Ishikawa (cell line): ENCODE results near the gene SRPK1.

Experiments
- CEBPB ChIP-seq: IDR thresholded peaks from 2 replicates; pipeline ENCODE4 v1.6.1; 2012
- CREB1 ChIP-seq: IDR thresholded peaks from 2 replicates; pipeline ENCODE4 v1.6.1; 2012; ENCODE audit warnings: low read depth
- EGR1 ChIP-seq: IDR thresholded peaks from 2 replicates; pipeline ENCODE4 v1.6.1; 2012
- EP300 ChIP-seq: IDR thresholded peaks from 2 replicates; pipeline ENCODE4 v1.6.1; 2012; ENCODE audit warnings: borderline replicate concordance
- FOXM1 ChIP-seq: IDR thresholded peaks from 2 replicates; pipeline ENCODE4 v1.6.1; 2012; ENCODE audit warnings: low read depth, borderline replicate concordance
- MAX ChIP-seq: IDR thresholded peaks from 2 replicates; pipeline ENCODE4 v1.6.1; 2012
- NFIC ChIP-seq: IDR thresholded peaks from 2 replicates; pipeline ENCODE4 v1.6.1; 2012
- RAD21 ChIP-seq: IDR thresholded peaks from 2 replicates; pipeline ENCODE4 v1.6.1; 2012; ENCODE audit warnings: low read depth
- REST ChIP-seq: IDR thresholded peaks from 2 replicates; pipeline ENCODE4 v1.6.1; 2012; ENCODE audit warnings: low read depth, mild to moderate bottlenecking
- TAF1 ChIP-seq: IDR thresholded peaks from 2 replicates; pipeline ENCODE4 v1.6.1; 2012; ENCODE audit warnings: low read depth, mild to moderate bottlenecking
- TCF12 ChIP-seq: IDR thresholded peaks from 2 replicates; pipeline ENCODE4 v1.6.1; 2012; ENCODE audit warnings: low read depth
- TEAD4 ChIP-seq: IDR thresholded peaks from 2 replicates; pipeline ENCODE4 v1.6.1; 2012
- USF1 ChIP-seq: IDR thresholded peaks from 2 replicates; pipeline ENCODE4 v1.6.1; 2012
- YY1 ChIP-seq: IDR thresholded peaks from 2 replicates; pipeline ENCODE4 v1.6.1; 2012; ENCODE audit warnings: low read depth
- ZBTB7A ChIP-seq: IDR thresholded peaks from 2 replicates; pipeline ENCODE4 v1.6.1; 2012; ENCODE audit warnings: low read depth

SRPK1 gene

GRCh38 chr6:35916056-35916455 lies 4.8 kb downstream of the SRPK1 start:
- TF ChIP-seq USF1 (no peak), ZBTB7A (no peak), CEBPB (no peak), TCF12 (no peak), NFIC (no peak)

- TF ChIP-seq CREB1 (no peak), TCF12 (no peak), EGR1 (no peak), EP300 (no peak), MAX (no peak)
Observed at GRCh38 chr6:35914536-35914935, 6.4 kb downstream of the SRPK1 start.

GRCh38 chr6:35911871-35912653 lies 8.8 kb downstream of the SRPK1 start:
- TF ChIP-seq FOXM1 (no peak), YY1 (no peak), TCF12 (no peak), EP300 (no peak), CREB1 (no peak), RAD21 (no peak), MAX (no peak), NFIC (no peak), TEAD4 (no peak), CEBPB (no peak), USF1 (no peak), REST (no peak), ZBTB7A (no peak), EGR1 (no peak), TAF1 (no peak)

GRCh38 chr6:35907750-35908149 lies 13.1 kb downstream of the SRPK1 start:
- no peak for TF ChIP-seq FOXM1
- TF ChIP-seq USF1: no peak
- no peak for TF ChIP-seq CREB1
- no peak for TF ChIP-seq TCF12
- TF ChIP-seq EP300: no peak
- TF ChIP-seq EGR1: no peak

GRCh38 chr6:35906499-35906846 lies 14.4 kb downstream of the SRPK1 start:
- no peak for TF ChIP-seq CEBPB
- TF ChIP-seq YY1: no peak
- no peak for TF ChIP-seq TCF12
- no peak for TF ChIP-seq EP300
- no peak for TF ChIP-seq TAF1

- TF ChIP-seq YY1 (no peak), REST (no peak), EGR1 (no peak), USF1 (no peak), CREB1 (no peak), RAD21 (no peak), MAX (no peak), ZBTB7A (no peak), TCF12 (no peak), TAF1 (no peak), FOXM1 (no peak)
Observed at GRCh38 chr6:35905841-35906498, 14.9 kb downstream of the SRPK1 start.
